ENCODE results near the gene TMEM150A. TPM values are rescaled to one million over a fixed set of nuclear protein-coding genes. Genes with fewer than 3 reads are reported as not detected.

TMEM150A gene
- total RNA-seq, 1 donor from 2014 or later, result 15.8 TPM

DNA sequence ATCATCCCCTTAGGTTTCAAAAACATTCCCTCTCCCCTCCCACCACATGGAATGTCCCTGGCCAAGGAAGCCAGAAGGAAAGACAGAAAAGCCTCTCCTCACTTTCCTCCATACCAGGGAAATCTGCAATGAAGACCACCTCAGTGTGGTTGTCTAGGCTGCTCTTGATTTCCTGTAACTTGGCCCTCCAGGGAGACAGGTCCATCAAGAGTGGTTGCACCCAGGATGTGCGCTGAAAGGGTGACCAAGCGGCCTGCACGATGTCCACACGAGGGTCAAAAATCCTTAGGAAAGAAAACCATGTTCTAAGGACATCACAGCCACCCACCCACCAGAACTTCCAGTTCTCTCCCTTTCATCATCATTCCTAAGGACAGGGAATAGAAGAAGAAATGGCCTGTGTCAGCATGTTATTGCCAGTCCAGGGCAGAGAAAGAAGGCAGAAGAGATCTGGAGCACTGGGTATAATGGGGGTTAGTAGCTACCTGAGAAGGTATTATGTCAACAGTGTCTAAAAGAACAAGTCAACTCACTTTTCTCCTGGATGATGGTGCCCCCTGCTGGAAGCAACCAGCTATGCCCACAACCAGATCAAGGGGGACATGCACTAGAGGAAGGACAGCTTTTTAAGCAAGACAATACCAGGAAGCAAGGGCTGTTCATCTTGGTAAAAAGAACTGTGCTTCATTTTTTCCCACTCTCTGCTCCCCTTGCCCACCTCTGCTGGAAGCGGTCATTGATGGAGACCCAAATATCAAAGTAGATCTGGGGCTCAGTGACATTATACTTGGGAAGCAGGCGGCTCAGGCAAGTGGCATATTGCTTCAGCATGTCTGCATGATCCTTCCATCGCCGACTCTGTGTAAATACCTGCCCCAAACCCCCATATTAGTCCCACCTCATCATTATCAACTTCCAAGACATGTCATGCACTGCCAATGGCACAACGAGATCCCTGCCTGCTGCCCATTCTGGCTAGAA is 50.5 kb downstream of the TMEM150A start:
- DNase-seq (ENCODE audit: low spot score), result peak; percentile 90
- peak; percentile 82 for ATAC-seq
- intact Hi-C loops (cut with DNase I), result loop anchor here (2.0 kb wide), 1 partner anchor 131 kb away; no protein-coding TSS in a partner anchor

DNA sequence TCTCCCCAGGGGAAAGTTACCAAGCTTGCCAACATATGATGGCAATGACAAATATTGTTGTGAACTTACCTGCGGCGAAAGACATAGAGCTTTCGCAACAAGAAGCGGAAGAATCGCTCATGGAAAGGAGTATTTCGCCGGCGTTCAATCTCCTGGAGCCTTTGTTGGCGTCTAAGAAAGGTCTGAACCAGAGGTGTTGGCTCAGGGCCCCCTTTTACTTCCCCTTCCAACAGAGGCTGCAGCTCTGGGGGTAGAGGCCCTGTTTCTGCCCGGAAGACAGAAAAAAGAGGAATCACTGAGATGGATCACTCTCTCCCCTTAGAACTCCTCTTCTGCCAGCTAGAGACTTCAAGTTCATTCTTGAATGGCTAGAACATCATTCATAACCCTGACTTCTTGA is 52.0 kb downstream of the TMEM150A start:
- intact Hi-C loops (cut with DNase I), result no loop called here
- DNase-seq (ENCODE audit: low spot score) (no peak), ATAC-seq (peak; percentile 45)

DNA sequence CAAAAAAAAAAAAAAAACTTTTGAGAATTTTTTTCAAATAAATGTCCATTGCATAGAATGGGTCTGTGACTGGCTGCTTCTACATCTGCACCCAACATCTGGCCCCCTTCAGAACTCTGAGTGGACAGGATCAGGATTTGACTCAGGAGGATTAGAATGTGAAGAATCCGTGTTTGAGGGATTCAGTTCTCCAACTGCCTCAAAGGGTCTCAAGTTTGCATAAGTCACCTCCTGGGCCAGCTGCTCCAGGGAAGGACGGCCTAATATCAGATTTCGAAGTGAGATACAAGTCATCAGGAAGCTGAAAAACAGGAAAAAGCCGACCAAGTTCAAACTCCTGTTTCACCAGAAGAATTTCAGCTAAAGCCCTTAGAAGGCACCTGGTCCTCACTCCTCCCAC is 52.7 kb downstream of the TMEM150A start:
- DNase-seq (ENCODE audit: low spot score) (no peak), ATAC-seq (no peak)
- intact Hi-C loops (cut with DNase I), result no loop called here

DNA sequence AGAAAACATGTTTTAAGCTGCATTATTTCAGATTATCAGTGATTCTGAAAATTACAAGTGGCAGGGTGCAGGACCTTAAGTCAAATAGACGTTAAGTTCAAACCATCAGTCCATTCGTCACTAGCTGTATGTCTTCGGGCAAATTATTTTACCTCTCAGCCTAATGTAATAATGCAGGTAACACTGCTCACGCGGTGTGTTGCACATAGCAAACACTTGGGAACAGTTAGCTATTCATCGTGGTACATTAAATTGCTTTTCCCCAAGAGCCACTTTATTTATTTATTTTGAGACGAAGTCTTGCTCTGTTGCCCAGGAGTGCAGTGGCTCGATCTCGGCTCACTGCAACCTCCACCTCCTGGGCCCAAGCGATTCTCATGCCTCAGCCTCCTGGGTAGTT is 53.4 kb downstream of the TMEM150A start:
- DNase-seq (ENCODE audit: low spot score) (no peak), ATAC-seq (no peak)
- intact Hi-C loops (cut with DNase I), result no loop called here

DNA sequence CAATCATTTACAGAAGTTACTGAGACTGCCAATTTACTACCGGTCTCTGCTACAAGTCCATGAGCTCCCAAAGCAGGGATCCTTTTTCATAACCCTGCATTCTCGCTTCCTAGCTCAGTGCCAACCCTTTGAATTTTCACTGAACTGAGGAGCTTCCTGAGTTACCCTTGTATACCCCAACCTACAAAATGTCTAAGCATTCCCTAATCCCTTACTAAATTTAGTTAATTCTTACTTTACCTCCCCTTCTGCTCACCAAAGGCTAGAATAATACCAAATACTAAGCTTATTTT is 53.9 kb downstream of the TMEM150A start:
- ATAC-seq, result no peak
- intact Hi-C loops (cut with DNase I), result no loop called here
- DNase-seq (ENCODE audit: low spot score), result no peak

Other genes with a start within 250 kb of the TMEM150A start
- 42.8 TPM for gene RETSAT, start 248.2 kb downstream of the TMEM150A start, total RNA-seq
- gene ELMOD3, start 247.9 kb downstream of the TMEM150A start, total RNA-seq, result 29.6 TPM
- gene CAPG, start 192.3 kb downstream of the TMEM150A start, total RNA-seq, result 60.7 TPM
- 0.40 TPM for gene SH2D6, start 184.0 kb downstream of the TMEM150A start, total RNA-seq
- gene MAT2A, start 63.5 kb downstream of the TMEM150A start, total RNA-seq, result 168 TPM
- gene GGCX, start 41.2 kb downstream of the TMEM150A start, total RNA-seq, result 36.6 TPM
- 31.1 TPM for gene VAMP8, start 25.1 kb downstream of the TMEM150A start, total RNA-seq
- gene VAMP5, start 18.3 kb downstream of the TMEM150A start, total RNA-seq, result 71.2 TPM
- gene RNF181, start 7.0 kb downstream of the TMEM150A start, total RNA-seq, result 71.2 TPM
- gene C2orf68, start 9.4 kb upstream of the TMEM150A start, total RNA-seq, result 41.6 TPM
- 34.2 TPM for gene USP39, start 13.5 kb upstream of the TMEM150A start, total RNA-seq
- gene SFTPB, start 65.5 kb upstream of the TMEM150A start, total RNA-seq, result 6.1 TPM
- gene GNLY, start 91.7 kb upstream of the TMEM150A start, total RNA-seq, result 8.4 TPM
- 57.2 TPM for gene ATOH8, start 151.3 kb upstream of the TMEM150A start, total RNA-seq

Data from sciatic nerve (tissue), 2 donors.